K562 (cell line): ENCODE results near the gene ARHGAP25. TPM values are rescaled to one million over a fixed set of nuclear protein-coding genes. Genes with fewer than 3 reads are reported as not detected.

Experiments
- CHD1 ChIP-seq: fragments of 200-600 bp; sonication (generic); IDR thresholded peaks from one replicate; pipeline ENCODE4 v1.6.1; 2012; ENCODE audit warnings: mild to moderate bottlenecking, moderate library complexity, low read length, inconsistent platforms
- ESRRB ChIP-seq: fragments of 250-450 bp; sonication (Bioruptor Pico); IDR thresholded peaks from 2 replicates; pipeline ENCODE4 v1.5.0; 2020; ENCODE audit warnings: mild to moderate bottlenecking, moderate library complexity, borderline replicate concordance
- JUND ChIP-seq, 2 experiments: IDR thresholded peaks; 2 replicates in 1 of 2; 3 replicates in 1 of 2; pipeline ENCODE4 v1.6.1; 2011; ENCODE audit warnings: borderline replicate concordance in 2 of 2, low read depth in 2 of 2, low read length in 2 of 2, improper control_type of control experiment in 1 of 2, missing biosample characterization in 1 of 2, missing genetic modification characterization in 1 of 2, missing genetic modification reagents in 1 of 2
- ZHX1 ChIP-seq: fragments of 150-350 bp; conservative IDR thresholded peaks from 2 replicates; pipeline ENCODE4 v1.6.1; 2014; ENCODE audit warnings: low read length
- ZMIZ1 ChIP-seq, 2 experiments: fragments of 150-350 bp in 1 of 2; IDR thresholded peaks; 2 replicates each; pipeline ENCODE4 v1.6.1; 2012 to 2016; ENCODE audit warnings: low read depth in 2 of 2, low read length in 2 of 2, mild to moderate bottlenecking in 1 of 2, moderate library complexity in 1 of 2
- ZNF133 ChIP-seq: fragments of 250-450 bp; sonication (Bioruptor Pico); IDR thresholded peaks from 2 replicates; pipeline ENCODE4 v1.4.0; 2020; ENCODE audit warnings: mild to moderate bottlenecking
- ZNF175 ChIP-seq: fragments of 200-800 bp; sonication (Bioruptor generic); IDR thresholded peaks from 2 replicates; pipeline ENCODE4 v1.6.1; 2016; ENCODE audit warnings: low read depth, mild to moderate bottlenecking, missing genetic modification characterization, missing compliant biosample characterization
- ZNF830 ChIP-seq: fragments of 250-450 bp; sonication (Bioruptor Pico); IDR thresholded peaks from 2 replicates; pipeline ENCODE4 v1.5.0; 2021; ENCODE audit warnings: mild to moderate bottlenecking
- polyA plus RNA-seq, 8 experiments: library from polyadenylated mRNA; depleted of rRNA in 4 of 8; stranded (reverse) in 5 of 8; unstranded in 3 of 8; fragments of >200 nt; fragmentation: Nextera tagmentation in 2 of 8; fragmentation: Illumina TruSeq in 1 of 8; extraction: Ambion mirVana in 2 of 8; extraction: Trizol in 1 of 8; gene quantifications; 2 replicates each; pipeline versions ENCODE4 v1.2.1 to v1.2.3, GENCODE V29; 2011 to 2014; ENCODE audit warnings: inconsistent platforms in 1 of 8, missing spikeins in 1 of 8
- total RNA-seq, 7 experiments: library from RNA; depleted of rRNA in 6 of 7; stranded (reverse); fragments of >200 nt in 6 of 7; fragmentation: Illumina TruSeq in 2 of 7; extraction: Trizol in 2 of 7; gene quantifications; 2 replicates each; pipeline versions ENCODE4 v1.2.1 to v1.2.3, GENCODE V29; 2011 to 2021; ENCODE audit warnings: low replicate concordance in 1 of 7
- TF ChIP-seq, protein P1 (sequence below): fragments of 250-450 bp; sonication (Bioruptor Pico); IDR thresholded peaks from 2 replicates; pipeline ENCODE4 v1.9.0; 2021; ENCODE audit warnings: mild to moderate bottlenecking
- TF ChIP-seq, protein P2 (sequence below): fragments of 200-800 bp; sonication (Bioruptor generic); IDR thresholded peaks from 2 replicates; pipeline ENCODE4 v1.6.1; 2017; ENCODE audit warnings: missing genetic modification characterization, missing compliant biosample characterization

Gene ARHGAP25
- total and polyA plus RNA-seq, 9 of the 15 experiments (the other 6 are each of a cell fraction or from before 2014, with no cell fraction given): 4.9 to 14.8 (median 10.7) TPM

- no peak for TF ChIP-seq ZNF830 (CRISPR knock-in tag)
- TF ChIP-seq CHD1: no peak
- no peak for TF ChIP-seq ZNF133
- TF ChIP-seq JUND (IDR thresholded peaks at IDR 0.05; ENCODE audit: borderline replicate concordance, low read depth, low read length): no peak
- no peak for TF ChIP-seq JUND (tag; IDR thresholded peaks at IDR 0.05; ENCODE audit: borderline replicate concordance, low read depth, low read length)
- TF ChIP-seq, protein P1, sequence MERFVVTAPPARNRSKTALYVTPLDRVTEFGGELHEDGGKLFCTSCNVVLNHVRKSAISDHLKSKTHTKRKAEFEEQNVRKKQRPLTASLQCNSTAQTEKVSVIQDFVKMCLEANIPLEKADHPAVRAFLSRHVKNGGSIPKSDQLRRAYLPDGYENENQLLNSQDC: no peak
- TF ChIP-seq, protein P2, sequence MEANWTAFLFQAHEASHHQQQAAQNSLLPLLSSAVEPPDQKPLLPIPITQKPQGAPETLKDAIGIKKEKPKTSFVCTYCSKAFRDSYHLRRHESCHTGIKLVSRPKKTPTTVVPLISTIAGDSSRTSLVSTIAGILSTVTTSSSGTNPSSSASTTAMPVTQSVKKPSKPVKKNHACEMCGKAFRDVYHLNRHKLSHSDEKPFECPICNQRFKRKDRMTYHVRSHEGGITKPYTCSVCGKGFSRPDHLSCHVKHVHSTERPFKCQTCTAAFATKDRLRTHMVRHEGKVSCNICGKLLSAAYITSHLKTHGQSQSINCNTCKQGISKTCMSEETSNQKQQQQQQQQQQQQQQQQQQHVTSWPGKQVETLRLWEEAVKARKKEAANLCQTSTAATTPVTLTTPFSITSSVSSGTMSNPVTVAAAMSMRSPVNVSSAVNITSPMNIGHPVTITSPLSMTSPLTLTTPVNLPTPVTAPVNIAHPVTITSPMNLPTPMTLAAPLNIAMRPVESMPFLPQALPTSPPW (CRISPR knock-in tag): no peak
- TF ChIP-seq ZMIZ1 (IDR thresholded peaks at IDR 0.05; ENCODE audit: low read depth in 2 of 2, low read length in 2 of 2): no peak
- no peak for TF ChIP-seq ESRRB
- no peak for TF ChIP-seq ZNF175 (CRISPR knock-in tag)
- no peak for TF ChIP-seq ZHX1
These were observed 125.5 kb downstream of the ARHGAP25 start (continued) for GRCh38 chr2:68860111-68860510.
